Measurements from ENCODE around the gene KIAA0408.
"Not testable (repeated sequence)": the region's sequence is repeated elsewhere in the genome, so short reads cannot be mapped to it uniquely, and the experiment has no call there.

KIAA0408 gene

DNA sequence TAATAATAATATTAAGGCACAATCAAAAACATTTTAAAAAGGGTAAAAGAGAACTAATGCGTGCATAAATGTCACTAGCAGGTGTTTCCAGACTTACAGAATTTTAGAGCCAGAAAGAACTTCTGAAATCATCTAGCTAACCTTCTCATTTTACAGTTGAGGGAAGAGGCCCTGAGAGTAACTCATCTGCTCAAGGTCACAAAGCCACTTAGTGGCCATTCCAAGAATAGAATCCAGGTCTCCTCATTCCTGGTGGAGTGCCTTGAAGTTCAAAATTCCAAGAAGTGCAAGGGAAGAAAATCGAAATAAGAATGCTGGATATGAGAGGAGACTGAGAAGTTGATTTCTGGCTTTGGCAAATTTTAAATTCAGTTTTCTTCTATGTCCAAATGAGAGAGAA lies 3.2 kb upstream of the KIAA0408 start:
- no peak for DNase-seq

DNA sequence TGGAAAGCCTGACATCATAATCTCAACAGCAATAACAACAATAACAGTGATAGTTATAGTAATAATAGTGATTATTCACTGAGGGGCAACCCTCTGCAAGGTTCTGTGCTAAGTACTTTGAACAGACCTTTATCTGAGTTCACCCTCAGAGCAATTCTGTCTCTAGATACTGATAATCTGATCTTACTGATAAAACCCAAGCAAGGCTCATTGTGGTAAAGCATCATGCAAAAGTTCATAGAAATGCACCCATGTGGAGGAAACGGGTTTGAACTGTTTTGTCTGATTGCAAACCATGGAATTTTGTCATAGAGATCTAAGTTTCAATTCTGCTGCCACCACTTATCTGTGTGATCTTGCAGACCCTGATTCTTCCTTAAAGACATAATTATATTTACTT lies 1.3 kb upstream of the KIAA0408 start:
- DNase-seq: no peak

DNA sequence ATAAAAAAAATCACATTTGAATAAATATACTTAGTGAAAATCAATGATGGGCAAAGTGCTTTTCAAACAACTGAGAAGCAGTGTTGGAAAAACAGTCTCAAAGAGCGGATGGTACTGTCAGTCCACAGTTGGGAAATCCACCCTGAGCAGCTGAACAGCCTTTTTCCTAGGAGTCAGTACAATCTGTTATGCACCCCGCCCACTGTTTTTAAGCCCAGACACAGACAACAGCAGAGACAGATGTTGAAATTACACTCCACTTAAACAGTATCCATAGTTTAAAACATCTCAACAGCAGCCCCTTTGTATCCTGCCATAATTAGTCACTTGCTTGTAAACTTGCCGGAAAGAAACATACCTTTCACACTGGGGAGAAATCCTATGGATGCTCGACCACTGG lies 372 bp downstream of the KIAA0408 start:
- DNase-seq: no peak

DNA sequence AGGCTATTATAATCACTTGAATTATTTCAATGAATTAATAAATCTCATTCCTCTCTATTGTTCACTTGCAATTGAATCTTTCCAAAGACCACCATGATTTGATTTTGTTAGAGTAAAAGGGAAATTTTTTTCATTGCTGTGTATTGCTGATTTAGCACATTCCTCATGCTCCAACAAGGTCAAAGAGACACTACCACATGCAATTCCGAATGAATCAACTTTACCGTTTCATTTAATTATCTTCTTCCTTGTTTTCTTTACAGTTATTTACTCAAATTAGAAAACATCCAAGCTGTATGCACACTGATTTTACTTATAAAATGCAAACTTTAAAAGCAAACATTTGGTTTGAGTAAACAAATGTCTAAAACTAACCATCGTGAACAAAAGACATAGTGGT lies 967 bp downstream of the KIAA0408 start:
- DNase-seq: no peak

DNA sequence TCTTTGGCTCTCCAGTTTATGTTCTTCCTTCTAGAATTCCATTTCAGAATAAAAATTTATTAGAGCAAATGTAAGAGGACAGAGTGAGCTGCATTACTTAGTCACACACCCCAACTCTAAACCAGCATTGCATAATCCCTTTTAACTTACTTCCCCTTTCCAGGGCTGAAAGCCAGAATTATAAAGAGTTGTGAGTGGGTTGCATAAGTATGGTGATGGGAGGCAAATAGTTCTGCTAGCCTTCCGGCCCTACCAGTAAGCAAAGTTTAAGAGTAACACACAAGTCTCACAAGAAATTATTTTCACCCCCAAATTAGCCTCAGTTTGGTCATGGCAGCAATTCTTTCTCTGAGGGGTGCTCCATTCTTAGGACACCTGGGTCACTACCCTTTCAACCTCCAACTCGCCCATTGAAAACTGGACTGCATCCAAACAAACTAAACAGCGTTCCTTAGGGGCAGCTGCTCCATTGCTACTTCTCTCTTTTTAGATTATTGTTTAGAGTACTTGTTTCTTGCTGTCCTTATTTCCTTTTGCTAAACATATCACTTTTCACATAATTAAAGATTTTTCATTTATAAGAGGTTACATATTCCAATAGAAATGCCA lies 1.6 kb downstream of the KIAA0408 start:
- peak; percentile 15 for DNase-seq

DNA sequence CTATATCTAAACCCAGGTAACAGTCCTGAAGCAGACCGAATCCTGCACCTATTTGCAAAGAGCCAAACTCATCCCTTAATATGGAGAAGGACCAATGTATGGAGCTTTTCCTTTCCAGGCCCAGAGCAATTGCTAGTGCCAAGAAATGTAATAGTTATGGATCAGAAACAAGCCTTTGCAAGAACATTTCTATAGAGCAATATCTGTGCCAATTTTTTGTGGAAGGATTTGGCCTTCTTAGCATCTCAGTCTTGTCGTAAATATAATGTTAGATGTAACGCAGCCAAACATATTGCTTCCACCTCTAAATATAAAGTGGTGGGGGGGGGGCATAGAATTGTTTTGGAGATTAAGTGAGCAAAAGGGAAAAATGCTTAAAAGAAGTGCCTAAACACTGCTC lies 2.7 kb downstream of the KIAA0408 start:
- DNase-seq: no peak

DNA sequence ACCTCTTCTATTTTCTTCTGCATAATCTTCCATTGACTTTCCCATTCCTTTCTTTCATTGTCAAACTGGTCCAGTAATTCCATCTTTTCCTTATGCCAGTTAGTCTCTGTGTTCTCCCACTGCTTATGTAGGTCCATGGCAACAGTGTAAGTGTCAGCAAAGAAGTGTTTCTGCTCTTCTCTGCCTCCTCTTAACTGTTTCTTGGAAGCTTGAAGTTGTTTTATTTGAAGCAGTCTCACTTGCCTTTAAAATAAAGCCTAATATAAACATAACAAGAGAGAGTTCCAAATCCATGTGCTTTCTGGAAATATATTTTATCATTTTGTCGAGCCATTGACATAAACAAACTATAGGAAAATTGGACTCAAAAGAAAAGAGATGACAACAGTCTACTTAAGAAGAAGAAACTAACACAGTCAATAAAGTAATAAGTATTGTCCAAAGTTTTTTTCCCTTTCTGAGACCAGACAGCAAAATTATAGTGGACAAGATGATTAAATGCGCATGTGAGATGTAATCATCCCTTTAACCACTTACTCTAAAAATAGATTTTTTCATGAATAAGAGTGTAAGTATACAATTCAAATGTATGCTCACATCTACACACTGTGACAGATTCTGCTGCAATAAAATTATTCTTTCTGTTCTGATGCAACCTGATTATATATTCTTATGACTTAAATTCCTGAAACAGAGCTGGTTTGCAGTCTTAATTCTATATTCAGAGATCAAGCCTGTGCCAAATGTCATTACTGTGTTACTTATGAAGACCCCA lies 5.2 kb downstream of the KIAA0408 start:
- no peak for DNase-seq

DNA sequence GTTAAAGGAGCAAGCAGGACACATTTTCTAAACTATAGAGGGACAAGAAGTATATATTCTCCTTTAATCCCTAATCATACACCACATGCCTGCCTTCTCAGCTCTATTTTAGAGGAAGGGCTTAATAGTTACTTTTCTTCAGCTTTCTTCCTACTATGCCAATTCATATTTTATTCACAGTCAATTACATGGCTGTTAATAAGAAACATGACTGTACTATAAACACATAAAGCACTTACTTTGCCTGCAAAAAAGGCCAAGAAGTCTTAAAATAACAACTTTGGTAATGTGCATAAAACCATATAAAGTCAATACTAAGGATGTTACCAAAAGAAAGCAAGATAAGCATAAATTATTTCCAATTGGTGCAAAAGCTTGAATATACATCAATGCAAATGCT lies 6.4 kb downstream of the KIAA0408 start:
- DNase-seq: no peak

DNA sequence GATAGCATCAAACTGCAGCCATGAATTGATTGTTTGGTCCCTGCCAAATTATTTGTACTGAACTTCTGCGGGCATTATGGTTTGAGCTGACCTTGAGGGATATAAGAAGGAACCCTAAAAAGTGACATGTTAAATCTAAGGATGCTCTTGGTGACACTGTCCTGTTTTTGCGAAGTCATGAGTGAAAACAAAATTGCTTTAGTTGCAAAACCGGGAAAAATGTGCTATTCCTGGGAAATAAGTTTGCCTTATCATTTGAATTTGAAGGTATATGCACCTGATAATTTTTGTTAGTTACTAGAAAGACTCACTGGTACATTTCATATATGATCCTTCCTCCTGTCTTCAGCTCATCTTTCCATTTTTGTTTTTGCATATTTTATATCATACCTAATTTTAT lies 7.8 kb downstream of the KIAA0408 start:
- DNase-seq: no peak

DNA sequence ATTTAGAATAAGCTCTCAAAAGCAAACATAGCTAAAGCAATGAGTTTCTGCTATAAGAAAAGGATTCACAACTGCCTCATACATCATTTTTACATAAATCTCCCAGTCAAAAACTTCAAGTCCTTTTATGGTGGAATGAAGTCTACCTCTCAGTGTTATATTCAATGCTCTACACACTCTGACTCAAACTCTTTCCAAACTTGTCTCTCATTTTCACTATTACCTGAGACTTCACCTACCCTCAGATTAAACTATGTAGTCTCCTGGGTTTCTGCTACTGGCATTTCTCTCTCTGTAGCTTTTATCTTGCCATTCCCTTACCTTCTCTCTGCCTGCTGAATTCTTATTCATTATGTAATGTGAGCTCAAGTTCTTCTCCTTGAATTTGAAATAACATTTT lies 11.4 kb downstream of the KIAA0408 start:
- DNase-seq: no peak

DNA sequence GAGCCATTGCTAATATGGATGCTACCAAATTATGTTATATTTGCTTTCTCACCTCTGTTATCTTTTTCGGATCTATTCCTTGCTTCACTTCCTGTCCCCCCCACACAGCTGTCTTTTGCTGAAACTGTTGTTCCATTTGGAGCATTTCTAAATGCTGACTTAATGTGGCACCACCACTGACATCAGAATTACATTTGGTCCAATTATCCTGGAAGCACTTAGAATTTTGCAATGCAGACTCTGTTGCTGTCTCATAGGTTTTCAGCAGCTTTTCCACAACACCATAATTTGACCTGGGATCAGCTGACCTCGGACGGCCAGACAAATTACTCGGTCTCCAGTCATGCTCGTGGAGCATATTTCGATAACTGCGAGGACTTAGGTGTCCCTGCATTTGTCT lies 12.8 kb downstream of the KIAA0408 start:
- DNase-seq: no peak

DNA sequence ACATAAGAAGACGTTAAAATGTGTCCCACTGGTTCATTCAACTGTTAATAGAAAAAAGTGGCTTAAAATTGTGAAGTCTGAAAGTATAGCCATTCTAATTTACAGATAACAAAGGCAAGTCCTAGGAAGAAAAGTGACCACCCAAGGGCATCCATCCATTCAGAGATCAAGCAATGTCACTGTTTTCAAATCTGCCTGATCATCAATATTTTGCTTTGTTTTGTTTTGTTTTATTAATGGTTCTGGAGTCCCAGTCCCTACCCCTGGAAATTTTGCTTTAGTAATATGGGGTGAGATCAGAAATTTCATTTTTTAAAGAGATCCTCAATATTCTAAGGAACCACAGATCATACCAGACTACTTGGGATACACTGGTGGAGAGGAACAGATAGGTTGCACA lies 17.3 kb downstream of the KIAA0408 start:
- DNase-seq: no peak

DNA sequence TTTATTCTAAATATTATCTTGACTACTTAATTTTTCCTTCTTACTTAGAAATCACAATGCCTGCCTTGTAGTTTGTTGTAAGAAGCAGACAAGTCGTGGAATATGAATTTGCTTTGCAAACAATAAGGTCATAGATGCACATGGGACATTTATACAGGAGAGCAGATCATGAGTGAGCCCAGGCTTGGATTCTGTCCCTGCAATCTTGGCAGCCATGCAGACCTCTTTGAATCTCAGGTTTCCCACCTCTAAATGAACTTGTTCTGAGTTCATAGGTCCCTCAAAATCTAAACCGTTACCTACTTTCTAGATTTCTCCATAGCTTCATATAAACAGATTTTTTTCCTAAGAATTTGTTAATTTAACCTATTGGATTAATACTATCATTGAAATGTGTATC lies 19.5 kb downstream of the KIAA0408 start:
- DNase-seq: no peak

DNA sequence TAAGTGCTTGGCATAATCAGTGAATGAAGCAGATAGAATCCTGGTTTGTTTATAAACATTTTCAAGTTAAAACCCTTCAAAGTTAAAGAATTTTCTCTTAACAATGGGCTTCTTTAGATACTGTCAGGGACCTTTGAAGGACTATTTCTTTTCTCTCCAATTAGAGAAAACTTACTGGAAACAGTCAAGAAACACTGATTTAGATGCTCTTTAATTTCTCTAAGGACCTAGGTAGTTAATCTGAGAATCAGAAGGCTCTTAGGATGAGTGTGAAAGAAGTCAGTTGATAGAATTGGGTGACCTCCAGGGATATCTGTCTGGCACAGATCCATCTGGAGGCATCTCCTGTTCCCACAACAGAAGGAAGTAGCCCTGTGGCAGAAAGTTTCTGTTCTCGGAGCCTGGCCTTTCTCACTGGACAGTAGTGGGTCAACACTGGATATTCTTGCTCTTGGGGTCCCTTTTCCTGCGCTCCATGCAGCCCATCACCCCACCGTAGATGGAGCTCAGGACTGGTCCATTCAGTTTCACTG lies 22.5 kb downstream of the KIAA0408 start:
- DNase-seq: no peak

DNA sequence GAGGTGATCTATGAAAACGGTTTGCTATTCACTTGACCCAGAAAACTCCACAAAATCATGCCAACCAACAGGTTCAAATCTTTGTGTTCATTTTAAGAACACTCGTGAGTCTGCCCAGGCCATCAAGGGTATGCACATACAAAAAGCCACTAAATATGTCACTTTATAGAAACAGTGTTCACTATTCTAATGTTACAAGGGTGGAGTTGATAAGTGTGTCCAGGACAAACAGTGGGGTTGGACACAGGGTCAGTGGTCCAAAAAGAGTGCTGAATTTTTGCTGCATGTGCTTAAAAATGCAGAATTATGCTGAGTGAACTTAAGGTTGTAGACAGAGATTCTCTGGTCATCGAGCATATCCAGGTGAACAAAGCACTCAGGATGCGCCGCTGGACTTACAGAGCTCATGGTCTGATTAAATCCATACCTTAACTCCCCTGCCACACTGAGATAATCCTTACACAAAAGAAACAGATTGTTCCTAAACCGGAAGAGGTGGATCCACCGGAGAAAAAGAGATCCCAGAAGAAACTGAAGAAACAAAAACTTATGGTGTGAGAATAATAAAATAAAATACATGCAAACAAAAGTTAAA lies 23.5 kb downstream of the KIAA0408 start:
- DNase-seq: no peak

DNA sequence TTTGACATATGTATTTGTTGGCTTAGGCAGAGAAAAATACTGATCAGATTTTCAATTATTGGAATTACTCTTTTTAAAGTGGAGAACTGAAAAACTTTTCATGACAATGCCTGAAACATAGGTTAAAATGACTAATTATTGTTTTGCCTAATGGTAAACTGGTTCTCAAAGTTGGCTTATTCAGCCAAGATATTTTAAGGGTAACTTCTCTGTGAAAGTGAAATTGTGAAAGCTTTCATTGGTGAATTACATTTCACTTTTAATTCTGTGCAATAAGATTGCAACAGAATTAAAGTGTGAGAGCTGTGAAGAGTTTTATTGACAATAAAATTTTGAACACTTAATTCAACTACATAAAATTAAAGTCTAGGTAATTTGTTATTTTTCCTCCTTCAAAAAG lies 24.5 kb downstream of the KIAA0408 start:
- no peak for DNase-seq

DNA sequence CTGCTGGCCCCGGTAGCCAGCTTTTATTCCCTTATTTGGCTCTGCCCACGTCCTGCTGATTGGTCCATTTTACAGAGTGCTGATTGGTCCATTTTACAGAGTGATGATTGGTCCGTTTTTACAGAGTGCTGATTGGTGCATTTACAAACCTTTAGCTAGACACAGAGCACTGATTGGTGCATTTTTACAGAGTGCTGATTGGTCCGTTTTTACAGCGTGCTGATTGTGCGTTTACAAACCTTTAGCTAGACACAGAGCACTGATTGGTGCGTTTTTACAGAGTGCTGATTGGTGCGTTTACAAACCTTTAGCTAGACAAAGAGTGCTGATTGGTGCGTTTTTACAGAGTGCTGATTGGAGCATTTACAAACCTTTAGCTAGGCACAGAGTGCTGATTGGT lies 30.6 kb downstream of the KIAA0408 start:
- DNase-seq: not testable (repeated sequence)

DNA sequence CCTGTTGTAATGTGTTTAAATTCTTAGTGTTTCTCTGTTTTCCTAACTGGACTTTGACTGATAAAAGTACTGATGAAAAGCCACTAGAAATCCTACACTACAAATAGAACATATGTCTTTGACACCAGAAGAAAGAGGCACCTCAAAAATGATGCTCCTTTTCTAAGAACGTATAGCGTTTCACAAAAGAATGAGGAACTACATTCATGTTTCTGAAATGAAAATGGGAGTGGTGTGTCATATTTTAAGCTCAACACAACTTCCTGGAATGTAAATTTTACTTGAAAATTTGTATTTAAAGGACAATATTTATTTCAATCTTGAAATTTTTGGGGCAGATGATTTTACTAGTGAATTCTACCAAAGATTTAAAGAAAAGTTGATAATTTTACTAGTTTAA lies 35.3 kb downstream of the KIAA0408 start:
- no peak for DNase-seq

DNA sequence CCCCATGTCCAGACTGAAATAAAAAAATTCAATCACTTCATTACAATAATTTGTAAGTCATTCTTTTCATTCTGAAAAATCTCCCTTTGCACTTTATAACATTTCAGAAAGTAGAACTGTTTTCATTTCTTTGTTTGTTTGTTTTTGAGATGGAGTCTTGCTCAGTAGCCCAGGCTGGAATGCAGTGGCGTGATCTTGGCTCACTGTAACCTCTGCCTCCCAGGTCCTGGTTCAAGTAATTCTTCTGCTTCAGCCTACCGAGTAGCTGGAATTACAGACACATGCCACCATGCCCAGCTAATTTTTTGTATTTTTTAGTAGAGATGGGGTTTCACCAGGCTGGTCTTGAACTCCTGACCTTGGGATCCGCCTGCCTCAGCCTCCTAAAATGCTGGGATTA lies 38.0 kb downstream of the KIAA0408 start:
- not testable (repeated sequence) for DNase-seq

DNA sequence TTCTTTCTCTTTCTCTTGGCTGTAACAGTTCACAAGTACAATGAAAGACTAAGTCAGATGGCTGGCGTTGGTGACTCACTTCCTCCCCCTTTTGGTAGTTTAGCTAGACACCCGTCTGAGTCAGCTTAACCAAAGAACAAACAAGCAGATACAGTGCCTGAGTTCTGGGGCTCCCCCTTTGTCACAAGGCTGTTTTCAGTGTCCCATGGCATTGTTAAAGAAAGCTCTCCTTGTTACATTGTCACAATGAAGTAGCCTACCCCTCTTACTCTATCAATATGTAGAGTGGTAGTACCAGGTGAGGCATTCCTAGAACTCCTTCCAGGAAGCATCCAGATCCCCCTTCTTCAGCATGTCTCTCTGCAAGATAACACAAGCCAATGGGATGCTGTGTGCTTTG lies 38.6 kb downstream of the KIAA0408 start:
- peak; percentile 84 for DNase-seq

DNA sequence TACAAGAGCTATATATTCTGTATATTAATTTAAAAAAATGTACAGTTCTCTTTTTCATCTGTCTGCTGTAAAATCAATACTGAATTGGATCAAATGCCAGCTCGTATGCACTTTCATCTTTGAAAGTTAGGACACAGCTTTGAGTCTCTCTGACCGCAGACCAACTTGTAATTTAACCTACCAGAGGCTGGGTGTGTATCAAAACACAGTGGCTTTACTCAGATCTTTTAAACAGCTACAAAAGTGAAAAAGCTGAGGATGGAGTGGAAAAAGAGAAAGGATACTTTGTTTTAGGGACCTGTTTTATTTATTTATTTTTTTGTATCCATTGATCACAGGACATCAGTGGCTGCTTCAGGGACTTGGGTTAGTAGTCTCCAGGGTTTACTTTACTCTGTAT lies 44.1 kb downstream of the KIAA0408 start:
- no peak for DNase-seq

DNA sequence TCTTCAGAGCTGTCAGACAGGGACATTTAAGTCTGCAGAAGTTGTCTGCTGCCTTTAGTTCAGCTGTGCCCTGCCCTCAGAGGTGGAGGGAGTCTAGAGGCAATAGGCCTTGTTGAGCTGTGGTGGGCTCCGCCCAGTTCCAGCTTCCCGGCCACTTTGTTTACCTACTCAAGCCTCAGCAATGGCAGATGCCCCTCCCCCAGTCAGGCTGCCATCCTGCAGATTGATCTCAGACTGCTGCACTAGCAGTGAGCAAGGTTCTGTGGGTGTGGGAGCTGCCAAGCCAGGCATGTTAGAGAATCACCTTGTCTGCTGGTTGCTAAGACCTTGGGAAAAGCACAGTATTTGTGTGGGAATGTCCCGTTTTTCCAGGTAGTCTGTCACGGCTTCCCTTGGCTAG lies 46.1 kb downstream of the KIAA0408 start:
- DNase-seq: not testable (repeated sequence)

DNA sequence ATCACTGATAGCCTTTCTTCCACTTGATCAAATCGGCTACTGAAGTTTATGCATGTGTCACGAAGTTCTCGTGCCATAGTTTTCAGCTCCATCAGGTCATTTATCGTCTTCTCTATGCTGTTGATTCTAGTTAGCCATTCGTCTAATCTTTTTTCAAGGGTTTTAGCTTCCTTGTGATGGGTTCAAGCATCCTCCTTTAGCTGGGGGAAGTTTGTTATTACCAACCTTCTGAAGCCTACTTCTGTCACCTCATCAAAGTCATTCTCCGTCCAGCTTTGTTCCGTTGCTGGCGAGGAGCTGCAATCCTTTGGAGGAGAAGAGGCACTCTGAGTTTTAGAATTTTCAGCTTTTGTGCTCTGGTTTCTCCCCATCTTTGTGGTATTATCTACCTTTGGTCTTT lies 47.2 kb downstream of the KIAA0408 start:
- DNase-seq: not testable (repeated sequence)
